ENCODE results near the gene COL3A1.

COL3A1 gene

GRCh38 chr2:189020179-189020578 lies 46.0 kb downstream of the COL3A1 start:
- DNase-seq, result no peak

- no peak for DNase-seq
These were observed 47.9 kb downstream of the COL3A1 start for GRCh38 chr2:189022053-189022481.

GRCh38 chr2:189022492-189022891 lies 48.3 kb downstream of the COL3A1 start:
- DNase-seq, result no peak

GRCh38 chr2:189024901-189025618 lies 50.9 kb downstream of the COL3A1 start:
- no peak for DNase-seq

GRCh38 chr2:189037518-189037917 lies 63.3 kb downstream of the COL3A1 start:
- DNase-seq, result no peak

GRCh38 chr2:189045836-189046235 lies 71.7 kb downstream of the COL3A1 start:
- no peak for DNase-seq

- DNase-seq, result no peak
These were observed 72.1 kb downstream of the COL3A1 start for GRCh38 chr2:189046320-189046719.

- DNase-seq, result no peak
These were observed 73.2 kb downstream of the COL3A1 start for GRCh38 chr2:189047171-189047888.

GRCh38 chr2:189048189-189048588 lies 74.0 kb downstream of the COL3A1 start:
- DNase-seq, result no peak

GRCh38 chr2:189049709-189050164 lies 75.6 kb downstream of the COL3A1 start:
- no peak for DNase-seq

- no peak for DNase-seq
These were observed 76.1 kb downstream of the COL3A1 start for GRCh38 chr2:189050165-189050712.

- no peak for DNase-seq
These were observed 82.3 kb downstream of the COL3A1 start for GRCh38 chr2:189056200-189057106.

- no peak for DNase-seq
These were observed 83.1 kb downstream of the COL3A1 start for GRCh38 chr2:189057316-189057715.

GRCh38 chr2:189060096-189060642 lies 86.0 kb downstream of the COL3A1 start:
- DNase-seq, result no peak

Data from islet precursor cell (in vitro differentiated cells).